HepG2 (cell line): ENCODE measurements around the gene IKZF3. TPM values are rescaled to one million over a fixed set of nuclear protein-coding genes. Genes with fewer than 3 reads are reported as not detected.

Experiments
- CHD4 ChIP-seq: fragments of 200-600 bp; sonication (generic); IDR thresholded peaks from 2 replicates; pipeline ENCODE4 v1.7.0; 2017; ENCODE audit warnings: mild to moderate bottlenecking, low read length, borderline replicate concordance
- ERF ChIP-seq: IDR thresholded peaks from 2 replicates; pipeline ENCODE4 v1.6.1; 2018; ENCODE audit warnings: missing biosample characterization, missing genetic modification reagents
- FOSL1 ChIP-seq: sonication (generic); formaldehyde crosslinking; IDR thresholded peaks from 2 replicates; pipeline ENCODE4 v1.9.0; 2021; ENCODE audit warnings: missing genetic modification reagents, borderline replicate concordance
- FOXO4 ChIP-seq: sonication (generic); formaldehyde crosslinking; conservative IDR thresholded peaks from 2 replicates; pipeline ENCODE4 v1.8.1; 2023; ENCODE audit warnings: missing genetic modification reagents
- HNF1B ChIP-seq: sonication (generic); formaldehyde crosslinking; IDR thresholded peaks from 2 replicates; pipeline ENCODE4 v1.5.1; 2020; ENCODE audit warnings: mild to moderate bottlenecking, moderate library complexity, missing genetic modification reagents
- HNRNPLL ChIP-seq: fragments of 200-400 bp; formaldehyde crosslinking; IDR thresholded peaks from 2 replicates; pipeline ENCODE4 v1.6.1; 2017; ENCODE audit warnings: mild to moderate bottlenecking, low read depth, low read length; ENCODE audit not compliant: poor library complexity, severe bottlenecking
- ISL2 ChIP-seq: sonication (generic); formaldehyde crosslinking; IDR thresholded peaks from 2 replicates; pipeline ENCODE4 v1.5.0; 2020; ENCODE audit warnings: missing genetic modification reagents
- KLF16 ChIP-seq, 2 experiments: sonication (generic) in 1 of 2; formaldehyde crosslinking in 1 of 2; IDR thresholded peaks; 2 replicates each; pipeline versions ENCODE4 v1.6.1 to v1.8.0; 2016 to 2023; ENCODE audit warnings: missing genetic modification reagents in 2 of 2, missing compliant biosample characterization in 1 of 2
- MYPOP ChIP-seq: sonication (generic); formaldehyde crosslinking; IDR thresholded peaks from 2 replicates; pipeline ENCODE4 v1.8.1; 2023; ENCODE audit warnings: mild to moderate bottlenecking, moderate library complexity, missing genetic modification reagents
- NCOA5 ChIP-seq: sonication (generic); formaldehyde crosslinking; IDR thresholded peaks from 2 replicates; pipeline ENCODE4 v1.4.0; 2020; ENCODE audit warnings: missing genetic modification reagents
- TARDBP ChIP-seq: sonication (generic); formaldehyde crosslinking; IDR thresholded peaks from 2 replicates; pipeline ENCODE4 v1.8.0; 2022; ENCODE audit warnings: mild to moderate bottlenecking, missing genetic modification reagents
- TCF7 ChIP-seq: sonication (generic); IDR thresholded peaks from 2 replicates; pipeline ENCODE4 v1.6.1; 2016; ENCODE audit warnings: antibody characterized with exemption, low read depth
- ZMYM4 ChIP-seq: sonication (generic); formaldehyde crosslinking; IDR thresholded peaks from 2 replicates; pipeline ENCODE4 v1.8.1; 2023; ENCODE audit warnings: mild to moderate bottlenecking, missing genetic modification reagents
- ZNF101 ChIP-seq: sonication (generic); formaldehyde crosslinking; IDR thresholded peaks from 2 replicates; pipeline ENCODE4 v1.4.0; 2020; ENCODE audit warnings: mild to moderate bottlenecking, low read depth, missing genetic modification reagents, borderline replicate concordance
- ZNF430 ChIP-seq: sonication (generic); formaldehyde crosslinking; IDR thresholded peaks from 2 replicates; pipeline ENCODE4 v1.9.0; 2021; ENCODE audit warnings: mild to moderate bottlenecking, missing genetic modification reagents
- ZNF563 ChIP-seq: sonication (generic); formaldehyde crosslinking; IDR thresholded peaks from 2 replicates; pipeline ENCODE4 v1.8.0; 2022; ENCODE audit warnings: mild to moderate bottlenecking, moderate library complexity, missing genetic modification reagents
- ZNF614 ChIP-seq: IDR thresholded peaks from 2 replicates; pipeline ENCODE4 v1.6.1; 2018; ENCODE audit warnings: missing biosample characterization, missing genetic modification reagents, inconsistent platforms, borderline replicate concordance
- ZNF75D ChIP-seq: sonication (generic); formaldehyde crosslinking; IDR thresholded peaks from 2 replicates; pipeline ENCODE4 v1.8.1; 2023; ENCODE audit warnings: missing genetic modification reagents, mild to moderate bottlenecking, borderline replicate concordance
- ZNF850 ChIP-seq: sonication (generic); formaldehyde crosslinking; conservative IDR thresholded peaks from 2 replicates; pipeline ENCODE4 v1.9.0; 2021; ENCODE audit warnings: mild to moderate bottlenecking, missing genetic modification reagents
- ZSCAN12 ChIP-seq: sonication (generic); formaldehyde crosslinking; IDR thresholded peaks from 2 replicates; pipeline ENCODE4 v1.9.0; 2021; ENCODE audit warnings: mild to moderate bottlenecking, missing genetic modification reagents
- polyA plus RNA-seq, 8 experiments: library from polyadenylated mRNA; depleted of rRNA in 3 of 8; stranded (reverse) in 7 of 8; unstranded in 1 of 8; fragments of >200 nt; fragmentation: Illumina TruSeq in 4 of 8; extraction: Trizol in 4 of 8; gene quantifications; 2 replicates each; pipeline versions ENCODE4 v1.2.1 to v1.2.3, GENCODE V29; 2011 to 2016; ENCODE audit warnings: low read depth in 4 of 8, missing spikeins in 1 of 8, mixed read lengths in 1 of 8; ENCODE audit not compliant: insufficient read depth in 1 of 8
- total RNA-seq, 5 experiments: library from RNA; depleted of rRNA; stranded (reverse); fragments of >200 nt; fragmentation: Illumina TruSeq; extraction: Trizol; gene quantifications; 2 replicates each; pipeline ENCODE4 v1.2.3, GENCODE V29; 2016; ENCODE audit warnings: low read depth in 1 of 5
- TF ChIP-seq, protein P1 (sequence below): sonication (generic); formaldehyde crosslinking; IDR thresholded peaks from 2 replicates; pipeline ENCODE4 v1.8.1; 2022; ENCODE audit warnings: low read depth, mild to moderate bottlenecking, missing genetic modification reagents

Gene IKZF3
- total and polyA plus RNA-seq, 2 of the 13 experiments (the other 11 are each of a cell fraction or from before 2014, with no cell fraction given) = not detected

DNA sequence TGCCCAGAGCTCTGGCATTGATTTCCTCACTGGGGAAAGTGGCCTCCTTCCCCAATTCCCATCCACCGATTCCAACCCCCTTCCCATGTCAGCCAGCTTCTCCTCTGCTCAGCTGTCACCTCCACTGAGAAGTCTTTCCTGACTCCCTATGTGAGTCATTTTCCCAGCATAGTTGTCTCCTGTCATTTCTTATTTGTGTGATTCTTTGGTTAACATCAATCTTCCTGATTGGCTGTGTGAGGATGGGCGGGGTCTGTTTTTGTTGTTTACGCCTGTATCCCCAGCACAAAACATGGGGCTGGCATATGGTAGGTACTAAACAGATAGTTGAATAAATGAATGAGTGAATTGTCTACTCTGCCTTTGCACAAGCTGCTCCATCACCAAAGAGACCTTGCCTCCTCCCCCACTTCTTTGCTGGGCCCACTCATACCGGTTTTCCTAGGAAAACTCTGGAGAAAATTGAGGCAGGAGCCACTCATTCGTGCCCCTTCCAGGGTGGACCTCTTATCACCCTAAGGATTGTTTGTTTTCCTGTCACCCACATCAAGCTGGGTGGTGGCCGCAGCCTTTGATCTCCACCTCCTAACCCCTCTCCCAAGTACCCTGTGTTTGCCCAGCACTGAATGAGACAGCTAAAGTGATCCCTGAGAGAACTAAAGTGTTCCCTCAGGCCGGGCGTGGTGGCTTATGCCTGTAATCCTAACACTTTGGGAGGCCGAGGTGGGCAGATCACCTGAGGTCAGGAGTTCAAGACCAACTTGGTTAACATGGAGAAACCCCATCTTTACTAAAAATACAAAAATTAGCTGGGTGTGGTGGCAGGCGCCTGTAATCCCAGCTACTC is 127.6 kb downstream of the IKZF3 start (continued):
- no peak for TF ChIP-seq FOSL1 (CRISPR knock-in tag)
- TF ChIP-seq ZNF850 (CRISPR knock-in tag) = no peak
- no peak for TF ChIP-seq ZNF101 (CRISPR knock-in tag)
- TF ChIP-seq ZNF563 (CRISPR knock-in tag) = no peak; the same call in 1 of the 2 replicates
- no peak for TF ChIP-seq HNRNPLL
- TF ChIP-seq, protein P1, sequence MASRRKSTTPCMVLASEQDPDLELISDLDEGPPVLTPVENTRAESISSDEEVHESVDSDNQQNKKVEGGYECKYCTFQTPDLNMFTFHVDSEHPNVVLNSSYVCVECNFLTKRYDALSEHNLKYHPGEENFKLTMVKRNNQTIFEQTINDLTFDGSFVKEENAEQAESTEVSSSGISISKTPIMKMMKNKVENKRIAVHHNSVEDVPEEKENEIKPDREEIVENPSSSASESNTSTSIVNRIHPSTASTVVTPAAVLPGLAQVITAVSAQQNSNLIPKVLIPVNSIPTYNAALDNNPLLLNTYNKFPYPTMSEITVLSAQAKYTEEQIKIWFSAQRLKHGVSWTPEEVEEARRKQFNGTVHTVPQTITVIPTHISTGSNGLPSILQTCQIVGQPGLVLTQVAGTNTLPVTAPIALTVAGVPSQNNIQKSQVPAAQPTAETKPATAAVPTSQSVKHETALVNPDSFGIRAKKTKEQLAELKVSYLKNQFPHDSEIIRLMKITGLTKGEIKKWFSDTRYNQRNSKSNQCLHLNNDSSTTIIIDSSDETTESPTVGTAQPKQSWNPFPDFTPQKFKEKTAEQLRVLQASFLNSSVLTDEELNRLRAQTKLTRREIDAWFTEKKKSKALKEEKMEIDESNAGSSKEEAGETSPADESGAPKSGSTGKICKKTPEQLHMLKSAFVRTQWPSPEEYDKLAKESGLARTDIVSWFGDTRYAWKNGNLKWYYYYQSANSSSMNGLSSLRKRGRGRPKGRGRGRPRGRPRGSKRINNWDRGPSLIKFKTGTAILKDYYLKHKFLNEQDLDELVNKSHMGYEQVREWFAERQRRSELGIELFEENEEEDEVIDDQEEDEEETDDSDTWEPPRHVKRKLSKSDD (CRISPR knock-in tag) = no peak
- TF ChIP-seq CHD4 = 0 out of 2 replicates have a peak, but pooled peaks have one; percentile 65
- TF ChIP-seq ERF (CRISPR knock-in tag) = peak; percentile 48; the same call in 1 of the 2 replicates
- TF ChIP-seq KLF16 (CRISPR knock-in tag; IDR thresholded peaks at IDR 0.05) = peak in 1 of 2 experiments; percentile 82; a peak in 2 of 4 replicates
- peak; percentile 10; the same call in 1 of the 2 replicates for TF ChIP-seq ZNF430
- TF ChIP-seq HNF1B = peak; percentile 16; the same call in 1 of the 2 replicates
- TF ChIP-seq MYPOP (CRISPR knock-in tag) = peak; percentile 73; the same call in 1 of the 2 replicates
- TF ChIP-seq ZNF75D (CRISPR knock-in tag) = peak; percentile 36; the same call in 1 of the 2 replicates
- TF ChIP-seq ZNF614 (CRISPR knock-in tag) = no peak
- peak; percentile 98 for TF ChIP-seq TCF7
- TF ChIP-seq ZMYM4 (CRISPR knock-in tag) = peak; percentile 46; the same call in 1 of the 2 replicates
- TF ChIP-seq ISL2 (CRISPR knock-in tag) = peak; percentile 90
- TF ChIP-seq TARDBP = peak; percentile 71
- no peak for TF ChIP-seq ZSCAN12
- no peak for TF ChIP-seq NCOA5 (CRISPR knock-in tag)
- TF ChIP-seq FOXO4 (CRISPR knock-in tag) = no peak
